RCC 7860 (cell line): ENCODE measurements around the gene MED13L.

ENCODE experiments used
- DNase-seq: peaks from one replicate; pipeline ENCODE4 v3.0.0-alpha.2; 2015; ENCODE audit warnings: low spot score
- FAIRE-seq: peaks from 2 replicates; lab custom pipeline; 2012; peaks lifted over from hg19 to GRCh38; lab: Jason Lieb, UNC

Gene MED13L

DNA sequence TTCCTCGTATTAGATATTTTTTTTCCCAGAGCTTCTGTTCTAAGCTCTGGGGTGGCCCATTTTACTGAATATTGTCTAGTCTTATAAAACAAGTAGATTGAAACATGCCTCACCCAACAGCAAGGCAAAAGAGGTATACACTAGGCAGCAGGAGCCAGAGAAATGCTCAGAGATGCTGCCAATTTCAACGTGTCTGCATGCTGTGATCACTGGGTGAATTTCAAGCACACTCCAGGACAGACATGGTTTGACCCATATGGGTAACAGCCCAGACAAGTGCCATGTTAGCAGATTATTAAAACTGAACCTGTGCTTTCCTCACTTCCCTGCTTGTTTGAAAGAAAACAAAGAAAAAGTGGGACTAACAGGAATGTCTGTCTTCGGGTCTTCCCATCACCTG, 321.3 kb downstream of the MED13L start:
- no peak for DNase-seq
- FAIRE-seq = no peak

- DNase-seq = no peak
- FAIRE-seq = no peak
Observed at GRCh38 chr12:115953450-115953849, 324.0 kb downstream of the MED13L start.

GRCh38 chr12:115953031-115953430, 324.5 kb downstream of the MED13L start:
- FAIRE-seq (no peak), DNase-seq (no peak)

GRCh38 chr12:115950959-115951358, 326.5 kb downstream of the MED13L start:
- DNase-seq (no peak), FAIRE-seq (no peak)

DNA sequence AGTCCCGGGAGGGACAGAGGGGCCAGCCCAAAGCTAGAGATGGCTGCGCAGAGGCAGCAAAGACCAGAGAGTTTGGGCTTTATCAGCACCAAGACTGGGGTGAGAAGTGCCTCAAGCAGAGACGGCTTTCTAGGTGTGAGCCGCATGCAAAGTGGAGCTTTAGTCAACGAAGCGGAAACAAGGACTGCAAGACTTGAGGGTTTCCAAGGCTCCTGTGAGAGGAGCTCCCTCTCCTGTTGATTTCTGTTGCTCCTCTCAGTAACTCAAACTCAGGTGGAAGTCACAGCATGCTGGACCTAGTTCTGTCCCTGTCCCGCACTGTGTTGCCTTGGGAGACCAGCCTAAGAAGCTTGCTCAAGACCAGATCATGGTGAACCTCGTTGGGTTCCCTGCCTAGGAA, 327.8 kb downstream of the MED13L start:
- no peak for DNase-seq
- FAIRE-seq = no peak

- no peak for FAIRE-seq
Observed at GRCh38 chr12:115947696-115948062, 329.8 kb downstream of the MED13L start.

GRCh38 chr12:115946867-115947695, 330.4 kb downstream of the MED13L start:
- FAIRE-seq (no peak), DNase-seq (no peak)

More at GRCh38 chr12:115947696-115948062, 329.8 kb downstream of the MED13L start:
- no peak for DNase-seq

DNA sequence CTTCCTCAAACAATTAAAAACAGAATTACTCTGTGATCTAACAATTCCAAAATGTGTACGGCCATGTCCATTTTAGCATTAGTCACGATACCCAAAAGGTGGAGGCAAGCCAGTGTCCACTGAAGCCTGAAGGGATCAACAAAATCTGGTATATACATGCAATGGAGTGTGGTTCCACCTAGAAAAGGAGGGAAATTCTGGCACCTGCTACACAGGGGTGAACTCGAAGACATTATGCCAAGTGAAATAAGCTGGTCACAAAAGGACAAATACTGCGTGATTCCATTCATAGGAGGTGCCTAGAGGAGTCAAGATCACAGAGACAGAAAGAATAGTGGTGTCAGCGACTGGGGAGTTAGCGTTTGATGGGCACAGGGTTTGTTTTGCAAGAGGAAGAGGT, 331.4 kb downstream of the MED13L start:
- DNase-seq = no peak
- FAIRE-seq = no peak

DNA sequence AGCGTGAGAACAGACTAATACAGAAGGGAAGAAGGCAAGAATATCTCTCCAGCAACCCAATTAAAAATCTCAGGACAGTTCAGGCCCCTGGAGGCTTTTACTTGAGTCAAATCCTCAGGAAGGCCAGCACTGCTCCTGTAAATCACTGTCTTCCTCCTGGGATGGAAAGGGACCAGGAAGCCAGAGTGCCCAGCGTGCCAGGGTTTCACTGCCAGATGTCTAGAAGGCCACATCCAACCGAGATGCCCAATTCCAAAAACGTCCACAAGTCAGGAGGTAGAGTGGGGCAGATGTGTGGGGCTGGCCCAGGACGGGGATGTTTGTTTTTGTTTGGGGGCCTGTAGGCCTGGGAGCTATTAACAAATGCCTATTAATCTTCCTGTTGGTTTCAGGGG, 332.0 kb downstream of the MED13L start:
- FAIRE-seq = no peak
- no peak for DNase-seq

DNA sequence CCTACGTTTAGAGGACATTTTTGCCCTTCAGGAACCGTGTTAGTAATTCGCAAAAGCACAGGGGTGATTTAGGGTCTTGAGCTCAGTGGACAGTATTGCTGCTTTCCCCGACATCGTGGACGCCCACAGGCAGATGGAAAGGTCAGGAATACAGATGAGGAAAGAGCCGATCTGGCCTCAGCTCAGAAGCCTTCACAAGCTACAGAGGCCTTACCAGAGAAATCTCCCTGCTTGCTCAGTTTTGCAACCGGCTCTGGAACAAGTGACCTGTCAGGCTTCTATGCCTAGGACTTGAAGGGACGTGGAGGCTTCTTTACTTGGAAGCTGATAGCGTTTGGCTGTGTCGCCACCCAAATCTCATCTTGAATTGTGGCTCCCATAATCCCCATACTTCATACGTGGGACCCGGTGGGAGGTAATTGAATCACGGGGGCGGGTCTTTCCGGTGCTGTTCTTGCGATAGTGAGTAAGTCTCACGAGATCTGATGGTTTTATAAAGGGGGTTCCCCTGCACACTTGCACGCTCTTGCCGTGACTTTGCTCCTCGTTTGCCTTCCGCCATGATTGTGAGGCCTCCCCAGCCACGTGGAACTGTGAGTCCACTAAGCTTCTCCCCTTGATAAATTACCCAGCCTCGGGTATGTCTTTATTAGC, 332.5 kb downstream of the MED13L start:
- DNase-seq = no peak
- no peak for FAIRE-seq

DNA sequence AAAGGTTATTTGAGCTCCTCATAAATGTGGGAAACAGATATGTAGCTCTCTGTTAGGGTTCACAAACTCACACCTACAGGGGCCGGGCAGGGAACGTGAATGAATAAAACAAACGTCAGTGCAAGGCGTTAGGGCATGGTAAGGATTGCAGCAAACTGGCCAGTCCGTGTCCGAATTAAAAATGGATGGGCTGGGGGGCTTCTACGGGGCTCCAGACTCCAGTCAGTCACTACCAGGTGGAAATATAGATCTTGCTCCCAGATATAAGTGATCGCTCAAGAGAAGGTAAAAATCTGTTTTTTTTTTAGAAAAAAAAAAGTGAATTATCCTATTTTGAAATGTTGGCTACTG, 333.1 kb downstream of the MED13L start:
- no peak for DNase-seq
- FAIRE-seq = no peak

GRCh38 chr12:115943630-115944391, 333.7 kb downstream of the MED13L start:
- FAIRE-seq (no peak), DNase-seq (no peak)

GRCh38 chr12:115943310-115943629, 334.2 kb downstream of the MED13L start:
- no peak for DNase-seq
- no peak for FAIRE-seq

GRCh38 chr12:115942346-115942745, 335.1 kb downstream of the MED13L start:
- FAIRE-seq (no peak), DNase-seq (no peak)

- DNase-seq (no peak), FAIRE-seq (no peak)
Observed at GRCh38 chr12:115941362-115941761, 336.1 kb downstream of the MED13L start.

DNA sequence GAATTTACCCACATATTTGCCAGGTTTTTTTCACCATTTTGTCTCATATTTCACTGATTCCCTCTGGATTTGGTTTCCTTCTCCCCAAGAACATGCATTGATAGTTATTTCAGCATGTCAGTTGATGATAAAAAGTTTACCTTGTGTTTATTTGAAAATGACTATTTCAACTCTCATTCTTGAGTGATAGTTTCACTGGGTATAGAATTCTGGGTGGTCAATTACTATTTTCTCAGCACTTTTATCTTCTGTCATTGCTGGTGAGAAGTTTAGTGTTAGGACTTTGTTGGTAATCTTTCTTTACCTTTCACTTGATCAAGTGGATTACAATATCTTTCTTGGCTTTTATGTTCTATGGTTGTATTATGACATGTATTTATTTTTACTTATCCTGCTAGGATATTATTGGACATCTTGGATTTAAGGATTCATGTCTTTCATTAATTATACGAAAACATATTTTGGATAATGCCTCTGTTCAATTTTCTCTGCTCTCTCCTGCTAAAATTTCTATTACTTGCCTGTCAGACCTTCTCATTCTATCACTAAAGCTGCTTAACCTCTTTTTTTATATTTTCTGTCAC, 338.6 kb downstream of the MED13L start:
- FAIRE-seq = no peak
- no peak for DNase-seq

DNA sequence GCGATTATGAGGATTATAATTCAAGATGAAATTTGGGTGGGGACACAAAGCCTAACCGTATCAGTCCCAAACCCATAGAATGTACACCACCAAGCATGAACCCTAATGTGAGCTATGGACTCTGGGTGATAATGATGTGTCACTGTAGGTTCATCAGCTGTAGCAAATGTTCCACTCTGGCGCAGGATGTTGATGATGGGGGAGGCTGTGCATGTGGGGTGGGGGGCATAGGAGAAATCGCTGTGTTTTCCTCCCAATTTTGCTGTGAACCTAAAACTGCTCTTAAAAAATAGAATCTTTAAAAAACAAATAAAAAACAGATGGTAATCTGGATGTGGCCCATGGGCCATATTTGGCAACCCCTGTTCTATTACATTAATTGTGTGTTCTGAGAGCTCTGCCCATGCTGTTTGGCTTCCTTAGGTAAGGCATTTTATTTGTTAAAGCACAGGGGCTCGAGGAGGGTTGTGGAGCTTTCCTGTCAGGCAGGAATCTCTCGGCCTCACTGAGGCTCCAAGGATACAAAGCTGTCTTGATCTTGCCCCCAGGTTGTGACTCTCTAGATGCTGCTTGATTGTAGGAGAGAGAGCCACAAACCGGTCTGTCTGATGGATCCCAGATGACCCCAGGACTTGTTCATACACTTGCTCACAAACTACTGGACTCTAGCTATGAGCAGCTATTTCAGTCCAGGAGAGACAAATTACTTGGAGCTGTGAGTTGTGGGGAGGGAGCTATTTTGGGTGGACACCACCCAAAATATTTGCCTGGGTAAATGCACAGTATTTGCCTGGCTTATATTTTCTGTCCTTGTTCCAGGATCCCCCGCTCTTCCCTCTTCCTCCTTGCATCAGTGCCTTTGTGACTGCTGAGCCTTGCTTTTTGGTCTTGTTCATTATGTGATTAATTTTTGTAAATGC, 340.2 kb downstream of the MED13L start:
- FAIRE-seq (no peak), DNase-seq (no peak)

DNA sequence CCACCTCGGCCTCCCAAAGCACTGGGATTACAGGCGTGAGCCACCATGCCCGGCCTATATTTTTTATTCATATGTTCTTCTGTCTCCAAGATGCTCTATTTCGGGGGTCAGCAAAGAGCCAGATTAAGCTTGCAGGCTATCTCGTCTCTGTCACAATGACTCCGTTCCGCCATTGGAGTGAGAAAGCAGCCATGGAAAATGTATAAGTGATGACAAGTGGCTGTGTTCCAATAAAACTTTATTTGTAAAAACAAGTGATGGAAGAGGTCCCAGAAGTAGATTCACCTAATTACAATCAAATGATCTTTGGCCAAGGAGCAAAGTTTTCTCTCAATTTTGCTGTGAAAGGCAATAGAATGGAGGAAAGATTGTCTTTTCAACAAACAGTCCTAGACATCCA, 342.6 kb downstream of the MED13L start:
- FAIRE-seq (no peak), DNase-seq (no peak)

DNA sequence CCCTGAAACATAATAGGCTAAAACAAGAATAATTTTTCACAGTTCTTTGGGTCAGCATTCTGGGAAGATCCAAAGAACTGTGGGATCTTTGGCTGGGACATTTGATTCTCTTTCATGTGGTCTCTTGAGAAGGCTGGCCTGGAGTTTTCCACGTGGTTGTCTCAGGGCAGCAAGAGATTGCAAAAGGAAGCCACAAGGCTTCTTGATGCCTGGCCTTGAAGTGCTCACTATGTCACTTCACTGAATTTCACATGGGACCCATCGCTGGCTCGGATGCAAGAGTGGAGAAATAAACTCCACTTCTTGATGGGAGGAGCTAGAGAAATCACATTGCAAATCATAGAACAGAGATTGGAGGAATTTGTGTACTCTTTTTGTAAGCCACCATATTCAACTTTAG, 343.4 kb downstream of the MED13L start:
- FAIRE-seq (no peak), DNase-seq (no peak)

DNA sequence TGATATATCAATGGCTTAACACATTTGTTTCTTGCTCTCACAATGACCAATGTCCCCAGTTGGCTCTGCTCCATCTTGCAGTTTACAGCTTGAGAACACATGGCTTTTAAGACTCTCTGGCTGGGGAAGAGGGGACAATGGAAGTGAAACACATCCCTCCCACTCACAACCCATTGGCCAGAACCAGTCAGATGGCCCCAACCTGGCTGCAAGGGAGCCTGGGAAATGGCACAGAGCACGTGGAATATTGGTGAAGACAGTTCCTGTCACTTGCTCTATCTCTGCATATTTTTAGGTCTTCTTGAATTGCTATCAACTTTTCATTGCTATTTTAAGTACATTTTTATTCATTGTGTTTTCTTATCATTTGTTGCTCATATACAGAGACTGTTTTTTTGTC, 345.4 kb downstream of the MED13L start:
- DNase-seq (no peak), FAIRE-seq (no peak)

DNA sequence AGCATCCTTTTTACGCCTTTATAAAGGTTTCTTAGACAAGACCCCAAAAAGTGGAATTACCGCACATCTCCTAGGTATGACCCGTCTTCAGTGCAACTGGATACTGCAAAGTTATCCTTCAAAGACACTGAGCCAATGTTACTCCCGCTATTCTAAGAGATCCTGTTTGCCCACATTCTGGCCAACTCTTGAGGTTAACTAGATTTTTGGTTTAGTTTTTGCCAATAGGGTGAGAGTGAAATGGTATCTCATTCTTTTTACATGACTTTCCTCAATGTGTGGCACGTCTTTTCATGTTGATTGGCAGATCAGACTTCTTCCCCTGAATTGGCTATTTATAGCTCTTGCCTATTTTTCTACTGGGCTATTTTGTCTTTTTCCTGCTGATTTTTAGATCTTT, 347.2 kb downstream of the MED13L start:
- DNase-seq (no peak), FAIRE-seq (no peak)
